Measurements from ENCODE around the gene RAB27A. TPM values are rescaled to one million over a fixed set of nuclear protein-coding genes. Genes with fewer than 3 reads are reported as not detected.
"Not testable (repeated sequence)": the region's sequence is repeated elsewhere in the genome, so short reads cannot be mapped to it uniquely, and the experiment has no call there.

The RAB27A gene
- polyA plus RNA-seq (ENCODE audit: insufficient read length in 10 of 10), result 10 to 100 TPM in 1 of 10 donors, 1 to 10 TPM in 9; 6.3 to 10.3 (median 7.3) TPM
- long read RNA-seq, donor 1, partial matches to known transcripts, result 0 of 1 reads
- long read RNA-seq, donor 1, other reads (novel, unspliced or antisense), result 0 of 1 reads
- long read RNA-seq, donor 2, partial matches to known transcripts, result 0 of 1 reads
- long read RNA-seq, donor 2, other reads (novel, unspliced or antisense), result 0 of 1 reads
- long read RNA-seq, donor 3, result 0 reads
- long read RNA-seq, donor 4, partial matches to known transcripts, result 0 of 1 reads
- long read RNA-seq, donor 4, other reads (novel, unspliced or antisense), result 0 of 1 reads
- long read RNA-seq, donor 5, partial matches to known transcripts, result 0 of 3 reads
- long read RNA-seq, donor 5, other reads (novel, unspliced or antisense), result 0 of 3 reads
- long read RNA-seq, donor 6, partial matches to known transcripts, result 0 of 4 reads
- long read RNA-seq, donor 6, other reads (novel, unspliced or antisense), result 0 of 4 reads
- long read RNA-seq, donor 7, partial matches to known transcripts, result 0 of 7 reads
- long read RNA-seq, donor 7, other reads (novel, unspliced or antisense), result 5 of 7 reads
- long read RNA-seq, donor 8, partial matches to known transcripts, result 0 of 1 reads
- long read RNA-seq, donor 8, other reads (novel, unspliced or antisense), result 0 of 1 reads
- long read RNA-seq, donor 9, result 0 reads

GRCh38 chr15:55289746-55290527, at the start of gene RAB27A:
Gene RAB27A, minus strand, starts transcription at chr15:55289813. Its CDS starts 54,879 bp downstream, at chr15:55234934.
- DNase-seq, result peak; percentile 58 to 86 (median 71)

- no peak for DNase-seq
Observed at GRCh38 chr15:55337160-55337559, 47.5 kb upstream of the RAB27A start.

- no peak for DNase-seq
Observed at GRCh38 chr15:55334997-55335396, 45.4 kb upstream of the RAB27A start.

GRCh38 chr15:55334371-55334770, 44.8 kb upstream of the RAB27A start:
- DNase-seq, result no peak

- no peak for DNase-seq
Observed at GRCh38 chr15:55327387-55327786, 37.8 kb upstream of the RAB27A start.

GRCh38 chr15:55322467-55322866, 32.9 kb upstream of the RAB27A start:
- no peak for DNase-seq

GRCh38 chr15:55320963-55321362, 31.4 kb upstream of the RAB27A start:
- no peak for DNase-seq

GRCh38 chr15:55320238-55320550, 30.6 kb upstream of the RAB27A start:
- DNase-seq, result peak in 1 of 3 donors; percentile 5

- DNase-seq, result peak in 2 of 3 donors; percentile 22 to 43
Observed at GRCh38 chr15:55319537-55320237, 30.1 kb upstream of the RAB27A start.

GRCh38 chr15:55318588-55319494, 29.2 kb upstream of the RAB27A start, which contains the start of the genes PIGB and PIGBOS1:
Gene PIGB, plus strand, starts transcription at chr15:55319222. Its CDS starts 29 bp downstream, at chr15:55319251.
Gene PIGBOS1, minus strand, starts transcription at chr15:55319123. Its CDS starts 1,331 bp downstream, at chr15:55317792.
- DNase-seq, result peak; percentile 87 to 97 (median 90)

GRCh38 chr15:55302801-55303200, 13.2 kb upstream of the RAB27A start:
- DNase-seq, result not testable (repeated sequence)

- DNase-seq, result no peak
Observed at GRCh38 chr15:55297315-55297714, 7.7 kb upstream of the RAB27A start.

GRCh38 chr15:55290528-55291057, 980 bp upstream of the RAB27A start:
- peak; percentile 73 to 91 (median 82) for DNase-seq

- peak in 2 of 3 donors; percentile 38 to 76 for DNase-seq
Observed at GRCh38 chr15:55289011-55289745, 435 bp downstream of the RAB27A start.

- DNase-seq, result no peak
Observed at GRCh38 chr15:55288006-55288717, 1.5 kb downstream of the RAB27A start.

GRCh38 chr15:55286442-55287189, 3.0 kb downstream of the RAB27A start:
- not testable (repeated sequence) for DNase-seq

GRCh38 chr15:55284426-55284825, 5.2 kb downstream of the RAB27A start:
- DNase-seq, result no peak
